T follicular helper cell (primary cell): ENCODE results near the gene PAX8.
"Not testable (repeated sequence)": the region's sequence is repeated elsewhere in the genome, so short reads cannot be mapped to it uniquely, and the experiment has no call there.

ENCODE experiments used
- DNase-seq: peaks from one replicate; pipeline ENCODE4 v3.0.0-alpha.2; 2020; ENCODE audit warnings: low read depth

The PAX8 gene

GRCh38 chr2:113291191-113291590 is 12.5 kb upstream of the PAX8 start:
- DNase-seq = no peak

- DNase-seq = not testable (repeated sequence)
Observed at GRCh38 chr2:113288674-113289149, 10.0 kb upstream of the PAX8 start.

- DNase-seq = not testable (repeated sequence)
Observed at GRCh38 chr2:113288117-113288673, 9.5 kb upstream of the PAX8 start.

- no peak for DNase-seq
Observed at GRCh38 chr2:113285816-113286215, 7.1 kb upstream of the PAX8 start.

GRCh38 chr2:113284999-113285398 is 6.3 kb upstream of the PAX8 start:
- not testable (repeated sequence) for DNase-seq

- DNase-seq = no peak
Observed at GRCh38 chr2:113284476-113284875, 5.8 kb upstream of the PAX8 start.

GRCh38 chr2:113283704-113284284 is 5.1 kb upstream of the PAX8 start:
- no peak for DNase-seq

GRCh38 chr2:113282747-113283533 is 4.2 kb upstream of the PAX8 start:
- DNase-seq = no peak

GRCh38 chr2:113281910-113282746 is 3.4 kb upstream of the PAX8 start:
- DNase-seq = no peak

- no peak for DNase-seq
Observed at GRCh38 chr2:113278073-113278741, 514 bp downstream of the PAX8 start.

- no peak for DNase-seq
Observed at GRCh38 chr2:113277474-113278072, 1.1 kb downstream of the PAX8 start.

- no peak for DNase-seq
Observed at GRCh38 chr2:113276761-113277425, 1.8 kb downstream of the PAX8 start.

- no peak for DNase-seq
Observed at GRCh38 chr2:113276216-113276760, 2.4 kb downstream of the PAX8 start.

GRCh38 chr2:113275556-113276215 is 3.0 kb downstream of the PAX8 start:
- no peak for DNase-seq

- DNase-seq = no peak
Observed at GRCh38 chr2:113274432-113274831, 4.3 kb downstream of the PAX8 start.

GRCh38 chr2:113273981-113274380 is 4.7 kb downstream of the PAX8 start:
- DNase-seq = no peak

GRCh38 chr2:113273027-113273551 is 5.6 kb downstream of the PAX8 start:
- peak; percentile 16 for DNase-seq

- DNase-seq = no peak
Observed at GRCh38 chr2:113272477-113272876, 6.2 kb downstream of the PAX8 start.

- no peak for DNase-seq
Observed at GRCh38 chr2:113268621-113269360, 9.9 kb downstream of the PAX8 start.
